ENCODE measurements around the gene MGAT3. TPM values are rescaled to one million over a fixed set of nuclear protein-coding genes. Genes with fewer than 3 reads are reported as not detected.

The MGAT3 gene
- total and polyA plus RNA-seq, 2 of the 13 experiments (the other 11 are each of a cell fraction or from before 2014, with no cell fraction given) = 0.11 to 0.15 TPM

GRCh38 chr22:39528681-39529486 lies 72.1 kb downstream of the MGAT3 start (continued):
- TF ChIP-seq ZBTB26 (CRISPR knock-in tag; IDR thresholded peaks at IDR 0.05; ENCODE audit: borderline replicate concordance) = peak; percentile 75; the same call in 1 of the 2 replicates
- TF ChIP-seq UBTF (CRISPR knock-in tag; IDR thresholded peaks at IDR 0.05) = peak; percentile 82
- TF ChIP-seq TARDBP (CRISPR knock-in tag; IDR thresholded peaks at IDR 0.05) = peak; percentile 94
- TF ChIP-seq PCBP1 (IDR thresholded peaks at IDR 0.05; ENCODE audit: borderline replicate concordance, low read depth, low read length) = peak; percentile 78; the same call in 1 of the 2 replicates
- peak; percentile 65 for TF ChIP-seq TFDP2 (CRISPR knock-in tag; IDR thresholded peaks at IDR 0.05)
- peak; percentile 72; the same call in 1 of the 2 replicates for TF ChIP-seq ZNF609 (CRISPR knock-in tag; IDR thresholded peaks at IDR 0.05; ENCODE audit: borderline replicate concordance)
- TF ChIP-seq TGIF2 (CRISPR knock-in tag; IDR thresholded peaks at IDR 0.05) = peak; percentile 90
- TF ChIP-seq RBFOX2 (IDR thresholded peaks at IDR 0.05; ENCODE audit: low read depth, low read length) = peak; percentile 78
- no peak for TF ChIP-seq STAT5B (CRISPR knock-in tag; IDR thresholded peaks at IDR 0.05)
- no peak for TF ChIP-seq ZNF337 (CRISPR knock-in tag; IDR thresholded peaks at IDR 0.05; ENCODE audit: borderline replicate concordance, low read depth)
- no peak for TF ChIP-seq MAFK (conservative IDR thresholded peaks at IDR 0.05 in 1 of 2, IDR thresholded peaks at IDR 0.05 in 1 of 2; ENCODE audit: low read length in 2 of 2)
- TF ChIP-seq ZNF567 (CRISPR knock-in tag; IDR thresholded peaks at IDR 0.05; ENCODE audit: borderline replicate concordance) = peak; percentile 80; the same call in 1 of the 2 replicates
- peak; percentile 90 for TF ChIP-seq GABPB1 (CRISPR knock-in tag; IDR thresholded peaks at IDR 0.05)
- TF ChIP-seq DNMT3B (CRISPR knock-in tag; conservative IDR thresholded peaks at IDR 0.05) = 0 out of 2 replicates have a peak, but pooled peaks have one; percentile 54
- peak; percentile 93 for TF ChIP-seq TEAD3 (CRISPR knock-in tag; optimal IDR thresholded peaks at IDR 0.05; ENCODE audit: borderline replicate concordance)
- TF ChIP-seq ZFX (CRISPR knock-in tag; IDR thresholded peaks at IDR 0.05; ENCODE audit: low read depth) = peak; percentile 73
- TF ChIP-seq NBN (conservative IDR thresholded peaks at IDR 0.05) = no peak
- TF ChIP-seq ZSCAN31 (CRISPR knock-in tag; IDR thresholded peaks at IDR 0.05; ENCODE audit: low read depth) = no peak
- TF ChIP-seq JARID2 (CRISPR knock-in tag; IDR thresholded peaks at IDR 0.05; ENCODE audit: insufficient replicate concordance) = no peak
